HL-60 (cell line): ENCODE measurements around the gene ZNF609.

ENCODE experiments used
- CTCF ChIP-seq: IDR thresholded peaks from one replicate; pipeline ENCODE4 v1.5.1; 2011; ENCODE audit warnings: low read length, control low read depth, inconsistent platforms; ENCODE audit not compliant: insufficient read depth
- GABPA ChIP-seq: IDR thresholded peaks from 2 replicates; pipeline ENCODE4 v1.6.1; 2012; ENCODE audit warnings: low read depth
- POLR2AphosphoS5 ChIP-seq: IDR thresholded peaks from 2 replicates; pipeline ENCODE4 v1.6.1; 2012; ENCODE audit warnings: low read depth
- REST ChIP-seq: IDR thresholded peaks from 2 replicates; pipeline ENCODE4 v1.6.1; 2012; ENCODE audit warnings: low read depth; ENCODE audit not compliant: insufficient replicate concordance

GRCh38 chr15:64640146-64640871, 179.9 kb downstream of the ZNF609 start:
- TF ChIP-seq CTCF (no peak), REST (no peak), POLR2AphosphoS5 (no peak), GABPA (no peak)
